ENCODE data around the gene ATP5F1E.

ATP5F1E gene

GRCh38 chr20:59032713-59033059, 551 bp upstream of the ATP5F1E start (continued):
- TF ChIP-seq PRDM6 (tag by site-specific recombination; IDR thresholded peaks at IDR 0.05), result no peak
- TF ChIP-seq ZNF449 (tag by site-specific recombination; IDR thresholded peaks at IDR 0.05), result no peak
- 0 out of 2 replicates have a peak, but pooled peaks have one; percentile 30 for TF ChIP-seq ZNF2 (tag by site-specific recombination; IDR thresholded peaks at IDR 0.05)
- TF ChIP-seq ZNF140 (tag by site-specific recombination; IDR thresholded peaks at IDR 0.05), result no peak
- no peak for TF ChIP-seq ZNF10 (tag by site-specific recombination; IDR thresholded peaks at IDR 0.05)
- no peak for TF ChIP-seq ZNF398 (tag by site-specific recombination; IDR thresholded peaks at IDR 0.05)
- TF ChIP-seq ZBTB48 (tag by site-specific recombination; IDR thresholded peaks at IDR 0.05), result no peak
- TF ChIP-seq FEZF1 (tag by site-specific recombination; IDR thresholded peaks at IDR 0.05), result no peak
- TF ChIP-seq ZNF473 (tag by site-specific recombination; IDR thresholded peaks at IDR 0.05), result no peak
- no peak for TF ChIP-seq ZNF585B (tag by site-specific recombination; IDR thresholded peaks at IDR 0.05)
- TF ChIP-seq ZSCAN5A (tag by site-specific recombination; IDR thresholded peaks at IDR 0.05), result no peak
- TF ChIP-seq ZNF76 (tag by site-specific recombination; IDR thresholded peaks at IDR 0.05; ENCODE audit: borderline replicate concordance, low read depth), result peak; percentile 35; the same call in 1 of the 2 replicates
- TF ChIP-seq ZNF214 (tag by site-specific recombination; IDR thresholded peaks at IDR 0.05; ENCODE audit: borderline replicate concordance), result no peak
- no peak for TF ChIP-seq ZNF114 (tag by site-specific recombination; IDR thresholded peaks at IDR 0.05)
- no peak for TF ChIP-seq MZF1 (tag by site-specific recombination; IDR thresholded peaks at IDR 0.05; ENCODE audit: borderline replicate concordance)
- TF ChIP-seq KLF9 (tag by site-specific recombination; IDR thresholded peaks at IDR 0.05; ENCODE audit: low read depth), result no peak
- no peak for TF ChIP-seq ZBTB20 (tag by site-specific recombination; IDR thresholded peaks at IDR 0.05)
- TF ChIP-seq ZNF350 (tag by site-specific recombination; IDR thresholded peaks at IDR 0.05), result no peak
- TF ChIP-seq ZNF747 (tag by site-specific recombination; IDR thresholded peaks at IDR 0.05), result no peak
- no peak for TF ChIP-seq ZNF16 (tag by site-specific recombination; IDR thresholded peaks at IDR 0.05; ENCODE audit: low read depth)
- TF ChIP-seq ZNF692 (tag by site-specific recombination; IDR thresholded peaks at IDR 0.05), result peak; percentile 12; the same call in 1 of the 2 replicates
- no peak for TF ChIP-seq MEIS1 (CRISPR knock-in tag; IDR thresholded peaks at IDR 0.05; ENCODE audit: borderline replicate concordance)
- no peak for TF ChIP-seq SALL2 (tag by site-specific recombination; IDR thresholded peaks at IDR 0.05; ENCODE audit: borderline replicate concordance)
- no peak; the same call in 1 of the 2 replicates for TF ChIP-seq KLF10 (tag by site-specific recombination; IDR thresholded peaks at IDR 0.05)
- TF ChIP-seq GLI2 (tag by site-specific recombination; IDR thresholded peaks at IDR 0.05; ENCODE audit: borderline replicate concordance, low read depth), result no peak
- no peak for TF ChIP-seq ZNF707 (tag by site-specific recombination; IDR thresholded peaks at IDR 0.05)
- TF ChIP-seq HOXA7 (CRISPR knock-in tag; IDR thresholded peaks at IDR 0.05; ENCODE audit: borderline replicate concordance), result no peak
- TF ChIP-seq REST (tag by site-specific recombination; IDR thresholded peaks at IDR 0.05), result no peak
- no peak for TF ChIP-seq ZBTB21 (tag by site-specific recombination; IDR thresholded peaks at IDR 0.05)
- TF ChIP-seq ZNF624 (tag by site-specific recombination; IDR thresholded peaks at IDR 0.05), result no peak
- peak; percentile 92 for TF ChIP-seq IKZF3 (tag by site-specific recombination; IDR thresholded peaks at IDR 0.05)

Data from HEK293 (cell line).